ENCODE measurements around the gene ALLC.

DNA sequence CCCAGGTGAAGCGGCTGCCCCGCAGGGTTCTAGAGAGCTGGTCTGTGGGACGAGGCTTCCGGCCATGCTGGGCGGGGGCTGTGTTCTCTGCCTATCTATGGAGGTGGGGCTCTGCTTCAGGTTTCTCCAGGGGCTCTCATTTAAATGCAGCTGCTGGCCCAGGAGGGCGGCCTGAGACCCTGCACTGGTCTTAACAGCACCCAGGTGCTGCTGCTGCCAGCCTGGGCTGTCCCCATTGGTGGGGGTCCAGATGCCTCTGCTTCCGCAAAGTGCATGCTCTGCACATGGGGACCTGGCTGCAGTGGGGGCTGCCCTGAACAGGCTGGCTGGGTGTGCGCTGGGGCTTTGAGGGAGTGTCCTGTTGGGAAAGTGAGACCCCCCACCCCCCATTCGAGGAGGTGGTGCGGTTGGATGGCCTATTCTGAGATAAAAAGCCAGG is 29.7 kb upstream of the ALLC start:
- TF ChIP-seq, protein P1, sequence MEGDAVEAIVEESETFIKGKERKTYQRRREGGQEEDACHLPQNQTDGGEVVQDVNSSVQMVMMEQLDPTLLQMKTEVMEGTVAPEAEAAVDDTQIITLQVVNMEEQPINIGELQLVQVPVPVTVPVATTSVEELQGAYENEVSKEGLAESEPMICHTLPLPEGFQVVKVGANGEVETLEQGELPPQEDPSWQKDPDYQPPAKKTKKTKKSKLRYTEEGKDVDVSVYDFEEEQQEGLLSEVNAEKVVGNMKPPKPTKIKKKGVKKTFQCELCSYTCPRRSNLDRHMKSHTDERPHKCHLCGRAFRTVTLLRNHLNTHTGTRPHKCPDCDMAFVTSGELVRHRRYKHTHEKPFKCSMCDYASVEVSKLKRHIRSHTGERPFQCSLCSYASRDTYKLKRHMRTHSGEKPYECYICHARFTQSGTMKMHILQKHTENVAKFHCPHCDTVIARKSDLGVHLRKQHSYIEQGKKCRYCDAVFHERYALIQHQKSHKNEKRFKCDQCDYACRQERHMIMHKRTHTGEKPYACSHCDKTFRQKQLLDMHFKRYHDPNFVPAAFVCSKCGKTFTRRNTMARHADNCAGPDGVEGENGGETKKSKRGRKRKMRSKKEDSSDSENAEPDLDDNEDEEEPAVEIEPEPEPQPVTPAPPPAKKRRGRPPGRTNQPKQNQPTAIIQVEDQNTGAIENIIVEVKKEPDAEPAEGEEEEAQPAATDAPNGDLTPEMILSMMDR (IDR thresholded peaks at IDR 0.05): no peak
- TF ChIP-seq POLR2A (IDR thresholded peaks at IDR 0.05) (no peak), POLR2AphosphoS5 (IDR thresholded peaks at IDR 0.05) (no peak)

All from prostate gland (tissue), 2 donors.